B cell (primary cell): ENCODE results near the gene FKBP2. TPM values are rescaled to one million over a fixed set of nuclear protein-coding genes. Genes with fewer than 3 reads are reported as not detected.

ENCODE experiments used
- ATAC-seq: fragments of 200-7000 bp; cut with Tn5 transposase; one replicate; pipeline ENCODE4 v1.10.0; 2021; ENCODE audit warnings: low read depth, mild to moderate bottlenecking, moderate number of reproducible peaks, moderate library complexity
- CTCF ChIA-PET: fragments of 350-600 bp; sonication (Branson Sonifier 250); formaldehyde crosslinking; loops from one replicate; lab custom pipeline; 2021; ENCODE audit warnings: antibody characterized with exemption, inconsistent platforms; lab: Charles Lee
- POLR2A ChIA-PET: fragments of 350-600 bp; sonication (Branson Sonifier 250); formaldehyde crosslinking; loops from one replicate; lab custom pipeline; 2021; ENCODE audit warnings: antibody characterized with exemption; lab: Charles Lee
- DNase-seq: peaks from one replicate; pipeline ENCODE4 v3.0.0; 2013
- H2AFZ ChIP-seq: 2 replicates; pipeline ENCODE4 v1.6.1; 2012; ENCODE audit warnings: mild to moderate bottlenecking, low read depth, low read length; ENCODE audit not compliant: insufficient read depth, poor library complexity, severe bottlenecking
- H3K27ac ChIP-seq, 2 donors: 1 replicate in 1 of 2; 2 replicates in 1 of 2; pipeline ENCODE4 v1.5.1; 2012 to 2013; ENCODE audit warnings: low read length in 2 of 2, mild to moderate bottlenecking in 2 of 2, moderate library complexity in 1 of 2
- H3K27me3 ChIP-seq, 4 experiments: fragments of 200-600 bp in 1 of 4; sonication (generic) in 1 of 4; replicated peaks in 1 of 4; 1 replicate in 2 of 4; 2 replicates in 2 of 4; pipeline versions ENCODE4 v1.6.1 to v1.7.0; 2013 to 2016; ENCODE audit warnings: low read length in 3 of 4, mild to moderate bottlenecking in 2 of 4, mixed read lengths in 1 of 4, moderate library complexity in 1 of 4; ENCODE audit not compliant: insufficient read depth in 4 of 4, control insufficient read depth in 3 of 4; ENCODE audit errors: control extremely low read depth in 1 of 4
- H3K36me3 ChIP-seq, 2 experiments: replicated peaks in 1 of 2; 1 replicate in 1 of 2; 2 replicates in 1 of 2; pipeline versions ENCODE4 v1.6.1 to v1.7.1; 2013; ENCODE audit warnings: low read length in 1 of 2; ENCODE audit not compliant: insufficient read depth in 2 of 2, control insufficient read depth in 1 of 2; ENCODE audit errors: control extremely low read depth in 1 of 2, extremely low read depth in 1 of 2
- H3K4me1 ChIP-seq, 2 donors: fragments of 200-600 bp in 1 of 2; sonication (generic) in 1 of 2; 1 replicate in 1 of 2; 2 replicates in 1 of 2; pipeline versions ENCODE4 v1.5.1 to v1.6.1; 2013 to 2017; ENCODE audit warnings: low read length in 2 of 2; ENCODE audit not compliant: control insufficient read depth in 2 of 2, insufficient read depth in 2 of 2
- H3K4me2 ChIP-seq: replicated peaks from 2 replicates; pipeline ENCODE3; 2012; ENCODE audit warnings: mild to moderate bottlenecking, low read depth, low read length; ENCODE audit not compliant: poor library complexity, severe bottlenecking
- H3K4me3 ChIP-seq, 5 experiments: fragments of 200-600 bp in 1 of 5; sonication (generic) in 1 of 5; 1 replicate in 3 of 5; 2 replicates in 2 of 5; pipeline versions ENCODE4 v1.5.1 to v1.7.0; 2011 to 2016; ENCODE audit warnings: low read length in 4 of 5, mild to moderate bottlenecking in 4 of 5, low read depth in 2 of 5, control low read depth in 1 of 5, moderate library complexity in 1 of 5; ENCODE audit not compliant: insufficient read depth in 1 of 5; ENCODE audit errors: control extremely low read depth in 1 of 5, extremely low read depth in 1 of 5
- H3K79me2 ChIP-seq: fragments of 200-600 bp; sonication (generic); one replicate; pipeline ENCODE4 v1.6.0; 2016; ENCODE audit warnings: low read length; ENCODE audit not compliant: control insufficient read depth, insufficient read depth
- H3K9ac ChIP-seq: fragments of 200-600 bp; sonication (generic); 2 replicates; pipeline ENCODE4 v1.6.1; 2017; ENCODE audit warnings: mild to moderate bottlenecking, low read length, moderate library complexity
- H3K9me3 ChIP-seq, 3 donors: one replicate each; pipeline versions ENCODE4 v1.6.1 to v1.7.1; 2013; ENCODE audit warnings: low read length in 2 of 3; ENCODE audit not compliant: control insufficient read depth in 2 of 3, insufficient read depth in 1 of 3; ENCODE audit errors: control extremely low read depth in 1 of 3
- H4K20me1 ChIP-seq: 2 replicates; pipeline ENCODE4 v1.6.0; 2012; ENCODE audit warnings: mild to moderate bottlenecking, low read length; ENCODE audit not compliant: insufficient read depth, control insufficient read depth, poor library complexity, severe bottlenecking
- H3K27ac Mint-ChIP-seq: one replicate; pipeline ENCODE4 v1.8.0; 2021; ENCODE audit warnings: mixed read lengths
- H3K27me3 Mint-ChIP-seq: one replicate; pipeline ENCODE4 v1.8.0; 2021; ENCODE audit warnings: mixed read lengths
- H3K4me1 Mint-ChIP-seq: one replicate; pipeline ENCODE4 v1.8.0; 2021; ENCODE audit warnings: mixed read lengths
- H3K4me3 Mint-ChIP-seq: one replicate; pipeline ENCODE4 v1.8.0; 2021; ENCODE audit warnings: mixed read lengths
- H3K9me3 Mint-ChIP-seq: one replicate; pipeline ENCODE4 v1.8.0; 2022; ENCODE audit warnings: mixed read lengths; ENCODE audit not compliant: insufficient read depth
- EZH2 ChIP-seq: IDR thresholded peaks from 2 replicates; pipeline ENCODE4 v1.6.1; 2012; ENCODE audit warnings: borderline replicate concordance, low read depth, mild to moderate bottlenecking, moderate library complexity, low read length; ENCODE audit not compliant: insufficient read depth, poor library complexity, severe bottlenecking
- WGBS: methylation state at CpG from one replicate; pipeline ENCODE4 v1.1.5; 2013; ENCODE audit warnings: missing lambda C conversion rate; ENCODE audit not compliant: insufficient coverage; 5-methylcytosine and 5-hydroxymethylcytosine counted together
- intact Hi-C: fragments of 100-400 bp; cut with micrococcal nuclease; formaldehyde crosslinking; loops from one replicate; pipeline ENCODE4 v1.10.0; 2022
- polyA plus RNA-seq: library from polyadenylated mRNA; depleted of rRNA; stranded (reverse); fragments of >200 nt; gene quantifications from 2 replicates; pipeline ENCODE4 v1.2.3, GENCODE V29; 2012
- total RNA-seq, 2 donors: library from RNA; stranded (reverse); fragments of 120-200 nt in 1 of 2; gene quantifications; 1 replicate in 1 of 2; 2 replicates in 1 of 2; pipeline versions ENCODE4 v1.2.3 to v1.2.4, GENCODE V29; 2013 to 2022
- TF ChIP-seq, protein P1 (sequence below): fragments of 200-600 bp; IDR thresholded peaks from one replicate; pipeline ENCODE4 v1.8.0; 2022; ENCODE audit warnings: antibody characterized with exemption, mild to moderate bottlenecking

FKBP2 gene
- total and polyA plus RNA-seq, 2 donors (not counting 1 experiment from before 2014, with no cell fraction given): 23.7 to 38.2 TPM

DNA sequence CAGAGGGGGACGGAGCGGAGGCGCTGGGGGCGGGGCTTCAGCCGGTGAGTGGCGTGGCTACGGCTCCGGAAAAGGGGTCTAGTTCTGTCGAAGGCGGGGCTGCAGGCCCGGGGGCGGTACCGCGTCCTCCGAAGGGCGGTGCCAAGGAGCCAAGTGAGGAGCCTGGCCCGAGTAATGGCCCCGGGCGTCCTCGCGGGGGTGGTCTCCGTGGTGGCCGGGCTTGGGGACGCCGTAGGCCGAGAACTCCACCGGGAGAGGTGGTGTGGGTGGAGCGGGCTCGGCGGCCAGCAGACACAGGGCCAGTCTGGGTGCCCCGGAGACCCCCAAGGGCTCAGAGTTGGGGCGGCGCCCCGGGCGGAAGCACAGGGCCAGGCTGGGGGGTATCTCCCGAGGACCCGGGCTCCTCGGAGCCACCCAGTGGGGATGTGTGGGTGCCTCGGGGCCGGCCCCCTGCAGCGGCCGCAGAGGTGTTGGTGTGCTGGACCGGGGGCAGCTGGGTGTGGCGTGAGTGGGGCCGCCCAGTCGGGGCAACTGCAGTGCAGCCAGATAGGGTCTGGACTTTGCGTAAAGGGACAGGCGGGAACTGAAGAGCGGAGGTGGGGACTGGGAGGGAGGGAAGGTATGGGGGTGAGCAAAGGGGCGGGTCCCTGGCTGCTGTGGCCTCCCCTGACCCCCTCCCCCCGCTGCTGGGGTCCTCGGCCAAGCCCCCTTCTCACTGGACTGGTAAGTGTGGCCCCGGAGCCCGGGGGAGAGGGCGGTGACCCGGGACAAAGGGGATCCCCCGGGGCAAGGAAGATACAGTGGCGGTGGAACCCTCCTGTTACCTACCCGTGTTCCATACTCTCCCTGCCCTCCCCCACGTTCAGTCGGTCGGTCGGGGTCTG is 838 bp downstream of the FKBP2 start:
- peak overlapping the region; percentile 91 for H3K4me3 Mint-ChIP-seq
- intact Hi-C loops: loop anchor here (1.0 to 2.0 kb wide), 6 partner anchors 11 to 64 kb away; partner anchors contain the start of genes BAD, DNAJC4, ESRRA and FERMT3
- peak overlapping the region; percentile 73 for H2AFZ ChIP-seq
- H3K4me3 ChIP-seq: peak overlapping the region in 4 of 5 experiments; percentile 76 to 91 (median 83)
- H3K27me3 ChIP-seq: no peaks in the 10 kb centered on the region
- ATAC-seq: no peak
- ChIA-PET CTCF (interaction anchor here (1.0 to 1.9 kb wide), 8 partner anchors 9 to 76 kb away, joined by 3 to 16 read pairs (median 6); partner anchors contain the start of genes ESRRA, FERMT3, NUDT22 and PRDX5), POLR2A (interaction anchor here (0.8 to 1.4 kb wide), 14 partner anchors 8 to 76 kb away, joined by 3 to 11 read pairs (median 5); partner anchors contain the start of genes DNAJC4, ESRRA, GPR137 and NUDT22)
- peaks cover 65% of the 10 kb centered on the region for H3K4me1 Mint-ChIP-seq
- TF ChIP-seq EZH2: no peak
- TF ChIP-seq, protein P1, sequence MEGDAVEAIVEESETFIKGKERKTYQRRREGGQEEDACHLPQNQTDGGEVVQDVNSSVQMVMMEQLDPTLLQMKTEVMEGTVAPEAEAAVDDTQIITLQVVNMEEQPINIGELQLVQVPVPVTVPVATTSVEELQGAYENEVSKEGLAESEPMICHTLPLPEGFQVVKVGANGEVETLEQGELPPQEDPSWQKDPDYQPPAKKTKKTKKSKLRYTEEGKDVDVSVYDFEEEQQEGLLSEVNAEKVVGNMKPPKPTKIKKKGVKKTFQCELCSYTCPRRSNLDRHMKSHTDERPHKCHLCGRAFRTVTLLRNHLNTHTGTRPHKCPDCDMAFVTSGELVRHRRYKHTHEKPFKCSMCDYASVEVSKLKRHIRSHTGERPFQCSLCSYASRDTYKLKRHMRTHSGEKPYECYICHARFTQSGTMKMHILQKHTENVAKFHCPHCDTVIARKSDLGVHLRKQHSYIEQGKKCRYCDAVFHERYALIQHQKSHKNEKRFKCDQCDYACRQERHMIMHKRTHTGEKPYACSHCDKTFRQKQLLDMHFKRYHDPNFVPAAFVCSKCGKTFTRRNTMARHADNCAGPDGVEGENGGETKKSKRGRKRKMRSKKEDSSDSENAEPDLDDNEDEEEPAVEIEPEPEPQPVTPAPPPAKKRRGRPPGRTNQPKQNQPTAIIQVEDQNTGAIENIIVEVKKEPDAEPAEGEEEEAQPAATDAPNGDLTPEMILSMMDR: no peak
- H3K27ac ChIP-seq: peak overlapping the region; percentile 98
- H3K79me2 ChIP-seq: peaks cover 9% of the 10 kb centered on the region
- no peak for DNase-seq
- H4K20me1 ChIP-seq: peaks cover 7% of the 10 kb centered on the region
- under 1% methylated on average over 60 of the region's 63 CpGs for WGBS
- H3K9me3 ChIP-seq: no peaks in the 10 kb centered on the region
- peak overlapping the region; percentile 97 for H3K27ac Mint-ChIP-seq
- H3K4me1 ChIP-seq: peaks cover 28 to 64% of the 10 kb centered on the region in 2 donors
- peaks cover 0 to 32% of the 10 kb centered on the region in 2 experiments for H3K36me3 ChIP-seq
- peak overlapping the region; percentile 99 for H3K4me2 ChIP-seq
- peak overlapping the region; percentile 81 for H3K9ac ChIP-seq
- H3K9me3 Mint-ChIP-seq: no peaks in the 10 kb centered on the region
- no peaks in the 10 kb centered on the region for H3K27me3 Mint-ChIP-seq
